ENCODE measurements around the gene ACVRL1.

ACVRL1 gene

GRCh38 chr12:51917746-51918453 lies 10.6 kb downstream of the ACVRL1 start:
- no peak for DNase-seq

- DNase-seq = no peak
Observed at GRCh38 chr12:51920046-51920445, 12.7 kb downstream of the ACVRL1 start.

GRCh38 chr12:51921017-51921725 lies 13.9 kb downstream of the ACVRL1 start:
- DNase-seq = no peak

GRCh38 chr12:51922146-51922545 lies 14.8 kb downstream of the ACVRL1 start:
- no peak for DNase-seq

- no peak for DNase-seq
Observed at GRCh38 chr12:51922762-51923505, 15.6 kb downstream of the ACVRL1 start.

GRCh38 chr12:51923506-51924365 lies 16.4 kb downstream of the ACVRL1 start:
- DNase-seq = no peak

- no peak for DNase-seq
Observed at GRCh38 chr12:51924551-51925319, 17.4 kb downstream of the ACVRL1 start.

GRCh38 chr12:51925346-51926063 lies 18.2 kb downstream of the ACVRL1 start:
- no peak for DNase-seq

GRCh38 chr12:51926064-51926632 lies 18.8 kb downstream of the ACVRL1 start:
- no peak for DNase-seq

- DNase-seq = no peak
Observed at GRCh38 chr12:51926718-51927117, 19.4 kb downstream of the ACVRL1 start.

- DNase-seq = no peak
Observed at GRCh38 chr12:51932218-51933076, 25.1 kb downstream of the ACVRL1 start.

- DNase-seq = no peak
Observed at GRCh38 chr12:51934080-51934479, 26.8 kb downstream of the ACVRL1 start.

- no peak for DNase-seq
Observed at GRCh38 chr12:51937926-51938325, 30.6 kb downstream of the ACVRL1 start.

- DNase-seq = no peak
Observed at GRCh38 chr12:51938726-51939125, 31.4 kb downstream of the ACVRL1 start.

- DNase-seq = no peak
Observed at GRCh38 chr12:51941011-51941581, 33.8 kb downstream of the ACVRL1 start.

GRCh38 chr12:51941604-51942003 lies 34.3 kb downstream of the ACVRL1 start:
- DNase-seq = no peak

- no peak for DNase-seq
Observed at GRCh38 chr12:51942056-51942455, 34.8 kb downstream of the ACVRL1 start.

- no peak for DNase-seq
Observed at GRCh38 chr12:51942501-51943000, 35.2 kb downstream of the ACVRL1 start.

GRCh38 chr12:51943346-51943745 lies 36.0 kb downstream of the ACVRL1 start:
- no peak for DNase-seq
